Activated CD8-positive, alpha-beta T cell treated with anti-CD3 and anti-CD28 coated beads, Interleukin-2, amount 10 ng/mL, durations not matched to agents 7 days and 5 days (primary cell): ENCODE data around the gene DHDH. TPM values are rescaled to one million over a fixed set of nuclear protein-coding genes. Genes with fewer than 3 reads are reported as not detected.
"Not testable (repeated sequence)": the region's sequence is repeated elsewhere in the genome, so short reads cannot be mapped to it uniquely, and the experiment has no call there.

Source experiments
- ATAC-seq: fragments of 150-1000 bp; cut with Tn5 transposase; one replicate; pipeline ENCODE4 v1.10.0; 2021; ENCODE audit warnings: moderate library complexity
- CTCF ChIA-PET: fragments of 350-600 bp; sonication (Branson Sonifier 250); formaldehyde crosslinking; loops from one replicate; lab custom pipeline; 2021; ENCODE audit warnings: antibody characterized with exemption; lab: Charles Lee
- POLR2A ChIA-PET: fragments of 350-600 bp; sonication (Branson Sonifier 250); formaldehyde crosslinking; loops from one replicate; lab custom pipeline; 2021; ENCODE audit warnings: antibody characterized with exemption; lab: Charles Lee
- DNase-seq: peaks from one replicate; pipeline ENCODE4 v3.0.0-alpha.2; 2020
- H3K27ac Mint-ChIP-seq: one replicate; pipeline ENCODE4 v1.8.0; 2021; ENCODE audit warnings: mild to moderate bottlenecking, mixed read lengths
- H3K27me3 Mint-ChIP-seq: one replicate; pipeline ENCODE4 v1.8.0; 2021; ENCODE audit warnings: low read depth, mixed read lengths
- H3K36me3 Mint-ChIP-seq: one replicate; pipeline ENCODE4 v1.8.0; 2021; ENCODE audit warnings: low read depth, mixed read lengths
- H3K4me1 Mint-ChIP-seq: one replicate; pipeline ENCODE4 v1.8.0; 2021; ENCODE audit warnings: low read depth, mixed read lengths
- H3K4me3 Mint-ChIP-seq: one replicate; pipeline ENCODE4 v1.8.0; 2021; ENCODE audit warnings: mild to moderate bottlenecking, mixed read lengths
- H3K9me3 Mint-ChIP-seq: one replicate; pipeline ENCODE4 v1.8.0; 2022; ENCODE audit warnings: mixed read lengths; ENCODE audit not compliant: insufficient read depth
- total RNA-seq, 2 experiments: library from RNA; stranded (reverse); gene quantifications; one replicate each; pipeline ENCODE4 v1.2.3, GENCODE V29; 2021

DHDH gene
- total RNA-seq, 2 experiments from 2014 or later, result 1.6 to 1.9 TPM

GRCh38 chr19:48918071-48918470 lies 15.4 kb upstream of the DHDH start:
- DNase-seq, result no peak
- Mint-ChIP-seq H3K4me1 (peaks cover 3% of the 10 kb centered on the region), H3K36me3 (peaks cover 47% of the 10 kb centered on the region), H3K27ac (no peak overlapping the region), H3K4me3 (no peak overlapping the region), H3K27me3 (no peaks in the 10 kb centered on the region), H3K9me3 (no peaks in the 10 kb centered on the region)
- ChIA-PET CTCF (interaction anchor here (1.1 to 2.1 kb wide), 3 partner anchors 28 to 122 kb away, joined by 3 to 5 read pairs (median 3); no protein-coding TSS in a partner anchor), POLR2A (no interaction called here)
- no peak for ATAC-seq

GRCh38 chr19:48918801-48919247 lies 14.7 kb upstream of the DHDH start:
- ChIA-PET POLR2A (interaction anchor here (0.6 kb wide), 1 partner anchor 47 kb away, joined by 3 read pairs; the partner anchor contains the start of gene PPP1R15A), CTCF (interaction anchor here (1.1 to 1.4 kb wide), 2 partner anchors 27 to 123 kb away, joined by 3 read pairs; no protein-coding TSS in a partner anchor)
- H3K9me3 Mint-ChIP-seq, result no peaks in the 10 kb centered on the region
- no peak overlapping the region for H3K27ac Mint-ChIP-seq
- peak; percentile 52 for ATAC-seq
- peaks cover 3% of the 10 kb centered on the region for H3K4me1 Mint-ChIP-seq
- no peaks in the 10 kb centered on the region for H3K27me3 Mint-ChIP-seq
- no peak overlapping the region for H3K4me3 Mint-ChIP-seq
- H3K36me3 Mint-ChIP-seq, result peaks cover 44% of the 10 kb centered on the region
- peak; percentile 31 for DNase-seq

- H3K9me3 Mint-ChIP-seq, H3K4me1 Mint-ChIP-seq, DNase-seq, H3K27me3 Mint-ChIP-seq, POLR2A ChIA-PET, H3K4me3 Mint-ChIP-seq, H3K27ac Mint-ChIP-seq, ATAC-seq: not testable (repeated sequence)
- H3K36me3 Mint-ChIP-seq, result peaks cover 41% of the 10 kb centered on the region
- CTCF ChIA-PET, result interaction anchor here (0.8 to 1.4 kb wide), 4 partner anchors 27 to 124 kb away, joined by 3 to 4 read pairs (median 3); partner anchors contain the start of genes GYS1 and RUVBL2
Measured at GRCh38 chr19:48919271-48919670, 14.2 kb upstream of the DHDH start.

- peaks cover 37% of the 10 kb centered on the region for H3K36me3 Mint-ChIP-seq
- no peaks in the 10 kb centered on the region for H3K9me3 Mint-ChIP-seq
- H3K4me3 Mint-ChIP-seq, result no peak overlapping the region
- POLR2A ChIA-PET, result interaction anchor here (0.8 kb wide), 1 partner anchor 225 kb away, joined by 3 read pairs; no protein-coding TSS in a partner anchor
- H3K4me1 Mint-ChIP-seq, result peaks cover 3% of the 10 kb centered on the region
- ATAC-seq (no peak), DNase-seq (no peak)
- CTCF ChIA-PET, result no interaction called here
- no peaks in the 10 kb centered on the region for H3K27me3 Mint-ChIP-seq
- no peak overlapping the region for H3K27ac Mint-ChIP-seq
Measured at GRCh38 chr19:48920949-48921348, 12.6 kb upstream of the DHDH start.

GRCh38 chr19:48921721-48922500 lies 11.6 kb upstream of the DHDH start:
- DNase-seq (no peak), ATAC-seq (no peak)
- Mint-ChIP-seq H3K27me3 (no peaks in the 10 kb centered on the region), H3K36me3 (peaks cover 35% of the 10 kb centered on the region), H3K4me3 (no peak overlapping the region), H3K4me1 (peaks cover 4% of the 10 kb centered on the region), H3K9me3 (no peaks in the 10 kb centered on the region), H3K27ac (no peak overlapping the region)
- ChIA-PET POLR2A (no interaction called here), CTCF (interaction anchor here (1.7 kb wide), 1 partner anchor 11 kb away, joined by 4 read pairs; no protein-coding TSS in a partner anchor)

GRCh38 chr19:48922548-48923490 lies 10.7 kb upstream of the DHDH start:
- POLR2A ChIA-PET, result interaction anchor here (0.6 kb wide), 1 partner anchor 10 kb away, joined by 3 read pairs; no protein-coding TSS in a partner anchor
- H3K27me3 Mint-ChIP-seq, result no peaks in the 10 kb centered on the region
- ATAC-seq, result no peak
- no peaks in the 10 kb centered on the region for H3K9me3 Mint-ChIP-seq
- no peak for DNase-seq
- H3K4me3 Mint-ChIP-seq, result no peak overlapping the region
- H3K4me1 Mint-ChIP-seq, result peaks cover 4% of the 10 kb centered on the region
- peak overlapping the region; percentile 18 for H3K27ac Mint-ChIP-seq
- peaks cover 33% of the 10 kb centered on the region for H3K36me3 Mint-ChIP-seq
- CTCF ChIA-PET, result interaction anchor here (1.7 kb wide), 1 partner anchor 10 kb away, joined by 4 read pairs; no protein-coding TSS in a partner anchor

GRCh38 chr19:48925240-48925843 lies 8.2 kb upstream of the DHDH start:
- Mint-ChIP-seq H3K4me1 (peaks cover 3% of the 10 kb centered on the region), H3K36me3 (peaks cover 20% of the 10 kb centered on the region), H3K27ac (no peak overlapping the region), H3K9me3 (no peaks in the 10 kb centered on the region), H3K27me3 (no peaks in the 10 kb centered on the region), H3K4me3 (no peak overlapping the region)
- POLR2A ChIA-PET, result interaction anchor here (0.6 kb wide), 1 partner anchor 47 kb away, joined by 3 read pairs; no protein-coding TSS in a partner anchor
- CTCF ChIA-PET, result interaction anchor here (1.3 kb wide), 1 partner anchor 25 kb away, joined by 3 read pairs; the partner anchor contains the start of gene NUCB1
- ATAC-seq, result no peak
- DNase-seq, result no peak

GRCh38 chr19:48925890-48926289 lies 7.6 kb upstream of the DHDH start:
- H3K4me3 Mint-ChIP-seq, H3K27ac Mint-ChIP-seq, H3K27me3 Mint-ChIP-seq, CTCF ChIA-PET, H3K9me3 Mint-ChIP-seq, ATAC-seq, H3K4me1 Mint-ChIP-seq, DNase-seq: not testable (repeated sequence)
- H3K36me3 Mint-ChIP-seq, result peaks cover 17% of the 10 kb centered on the region
- POLR2A ChIA-PET, result interaction anchor here (0.6 kb wide), 1 partner anchor 46 kb away, joined by 3 read pairs; no protein-coding TSS in a partner anchor

GRCh38 chr19:48926909-48927308 lies 6.6 kb upstream of the DHDH start:
- DNase-seq (no peak), ATAC-seq (no peak)
- Mint-ChIP-seq H3K27me3 (no peaks in the 10 kb centered on the region), H3K36me3 (peaks cover 10% of the 10 kb centered on the region), H3K9me3 (no peaks in the 10 kb centered on the region), H3K4me3 (no peak overlapping the region), H3K27ac (no peak overlapping the region), H3K4me1 (peaks cover 3% of the 10 kb centered on the region)
- ChIA-PET CTCF (no interaction called here), POLR2A (no interaction called here)

- H3K4me3 Mint-ChIP-seq, DNase-seq, CTCF ChIA-PET, H3K9me3 Mint-ChIP-seq, H3K27me3 Mint-ChIP-seq, H3K36me3 Mint-ChIP-seq, H3K4me1 Mint-ChIP-seq, ATAC-seq, H3K27ac Mint-ChIP-seq, POLR2A ChIA-PET: not testable (repeated sequence)
Measured at GRCh38 chr19:48927692-48928091, 5.8 kb upstream of the DHDH start.
